ENCODE results near the gene RAB44. TPM values are rescaled to one million over a fixed set of nuclear protein-coding genes. Genes with fewer than 3 reads are reported as not detected.

Gene RAB44
- total RNA-seq, 1 experiment from 2014 or later: 0.05 TPM

GRCh38 chr6:36755435-36756348, 58.1 kb downstream of the RAB44 start:
- Histone ChIP-seq H3K36me3 (ENCODE audit: control insufficient read depth in 1 of 2, insufficient read depth in 2 of 2, low read length in 2 of 2) (no peaks in the 10 kb centered on the region), H3K9me3 (ENCODE audit: control insufficient read depth in 1 of 2, insufficient read depth in 1 of 2, low read depth in 1 of 2, low read length in 2 of 2) (no peaks in the 10 kb centered on the region), H3K27ac (ENCODE audit: low read depth, low read length) (no peak overlapping the region), H3K4me3 (replicated peaks in 1 of 2; ENCODE audit: low read depth in 1 of 2, low read length in 2 of 2) (no peak overlapping the region), H3K9me2 (ENCODE audit: insufficient read depth) (no peaks in the 10 kb centered on the region), H3K4me1 (ENCODE audit: control insufficient read depth in 1 of 2, insufficient read depth in 2 of 2, low read length in 2 of 2) (peaks cover 8 to 42% of the 10 kb centered on the region in 2 experiments; a peak in 3 of 4 replicates), H4K20me1 (ENCODE audit: insufficient read depth) (no peaks in the 10 kb centered on the region), H3K9ac (ENCODE audit: low read length) (no peak overlapping the region), H3K27me3 (ENCODE audit: insufficient read depth, low read length) (no peaks in the 10 kb centered on the region), H2AFZ (ENCODE audit: low read depth, low read length, poor library complexity, severe bottlenecking) (no peak overlapping the region), H3K4me2 (ENCODE audit: low read length) (peak overlapping the region; percentile 48), H3K79me2 (ENCODE audit: insufficient read depth, low read length) (no peaks in the 10 kb centered on the region)
- DNase-seq (ENCODE audit: low read depth, low spot score): no peak
- intact Hi-C loops (cut with micrococcal nuclease): loop anchor here (5.0 kb wide), 1 partner anchor 73 kb away; no protein-coding TSS in a partner anchor
- ChIA-PET RAD21 (ENCODE audit: low non-redundant PET in 1 of 2, low total read pairs in 2 of 2, uncharacterized antibody in 2 of 2, unreplicated experiment in 2 of 2) (no interaction called here), POLR2A (no interaction called here), CTCF (interaction anchor here (1.2 to 2.1 kb wide), 2 partner anchors 9 to 141 kb away, joined by 3 to 9 read pairs; no protein-coding TSS in a partner anchor)
- TF ChIP-seq ZNF274 (IDR thresholded peaks at IDR 0.05; ENCODE audit: low read depth, low read length) (no peak), EGR1 (IDR thresholded peaks at IDR 0.05; ENCODE audit: low read depth) (no peak), ELF1 (IDR thresholded peaks at IDR 0.05; ENCODE audit: borderline replicate concordance, low read depth) (no peak), CEBPB (IDR thresholded peaks at IDR 0.05; ENCODE audit: low read depth) (no peak), SIN3A (IDR thresholded peaks at IDR 0.05; ENCODE audit: low read depth) (no peak), SP1 (IDR thresholded peaks at IDR 0.05; ENCODE audit: low read depth) (no peak), YY1 (IDR thresholded peaks at IDR 0.05; ENCODE audit: extremely low read depth, insufficient replicate concordance, low read depth, low read length) (no peak), CTCF (IDR thresholded peaks at IDR 0.05 in 2 of 3, conservative IDR thresholded peaks at IDR 0.05 in 1 of 3; ENCODE audit: borderline replicate concordance in 1 of 3, insufficient read depth in 1 of 3, low read depth in 2 of 3, low read length in 2 of 3) (no peak), EZH2 (IDR thresholded peaks at IDR 0.05) (no peak), RAD21 (IDR thresholded peaks at IDR 0.05; ENCODE audit: low read depth) (no peak), ZBTB33 (IDR thresholded peaks at IDR 0.05; ENCODE audit: extremely low read depth, insufficient replicate concordance, low read length) (no peak), TCF7L2 (IDR thresholded peaks at IDR 0.05; ENCODE audit: borderline replicate concordance, extremely low read depth, insufficient read depth, insufficient read length) (no peak), JUND (IDR thresholded peaks at IDR 0.05) (no peak), SRF (IDR thresholded peaks at IDR 0.05; ENCODE audit: low read depth) (no peak), POLR2A (IDR thresholded peaks at IDR 0.05; ENCODE audit: borderline replicate concordance, extremely low read depth, insufficient read depth, insufficient read length) (no peak), CBX3 (IDR thresholded peaks at IDR 0.05; ENCODE audit: low read depth) (no peak), ZFX (IDR thresholded peaks at IDR 0.05) (no peak), FOSL1 (IDR thresholded peaks at IDR 0.05; ENCODE audit: low read depth) (no peak), REST (IDR thresholded peaks at IDR 0.05; ENCODE audit: low read depth) (no peak)
- TF ChIP-seq, protein P1, sequence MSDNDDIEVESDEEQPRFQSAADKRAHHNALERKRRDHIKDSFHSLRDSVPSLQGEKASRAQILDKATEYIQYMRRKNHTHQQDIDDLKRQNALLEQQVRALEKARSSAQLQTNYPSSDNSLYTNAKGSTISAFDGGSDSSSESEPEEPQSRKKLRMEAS (IDR thresholded peaks at IDR 0.05): no peak
- ATAC-seq: no peak
- no TSS peak for BruUV-seq (replicated peaks)

All from HCT116 (cell line).